HCT116 (cell line): ENCODE results near the gene TBX5. TPM values are rescaled to one million over a fixed set of nuclear protein-coding genes. Genes with fewer than 3 reads are reported as not detected.

Experiments
- ATAC-seq: fragments of 200-7000 bp; cut with Tn5 transposase; 2 replicates; pipeline ENCODE4 v1.9.1; 2020; ENCODE audit warnings: mild to moderate bottlenecking, moderate library complexity
- BruUV-seq: library from RNA; stranded (reverse); fragments of 400-500 nt; replicated peaks from 2 replicates; lab custom pipeline; 2021; lab: Mats Ljungman, UMichigan
- CTCF ChIA-PET: fragments of 300-600 bp; sonication (Branson Sonifier 250); formaldehyde crosslinking; loops from one replicate; lab custom pipeline; 2021; ENCODE audit warnings: antibody characterized with exemption; lab: Charles Lee
- POLR2A ChIA-PET: fragments of 300-600, 350-600 bp; sonication (Branson Sonifier 250); formaldehyde crosslinking; loops from one replicate; lab custom pipeline; 2021; ENCODE audit warnings: antibody characterized with exemption; lab: Charles Lee
- RAD21 ChIA-PET, 2 experiments: fragments of 300-600 bp; sonication (Branson Sonifier 250); formaldehyde crosslinking; loops; one replicate each; lab custom pipeline; 2023; ENCODE audit warnings: low total read pairs in 2 of 2; ENCODE audit not compliant: uncharacterized antibody in 2 of 2, unreplicated experiment in 2 of 2, low non-redundant PET in 1 of 2; lab: Charles Lee
- DNase-seq: peaks from one replicate; pipeline ENCODE4 v3.0.0-alpha.2; 2010; ENCODE audit warnings: low read depth, low spot score
- H2AFZ ChIP-seq: fragments of 200-600 bp; shearing (Covaris generic), sonication (generic); 2 replicates; pipeline ENCODE4 v1.6.1; 2017; ENCODE audit warnings: low read depth, mixed run types, mixed read lengths, antibody characterized with exemption, low read length; ENCODE audit not compliant: poor library complexity, severe bottlenecking
- H3K27ac ChIP-seq: 2 replicates; pipeline ENCODE4 v1.5.1; 2012; ENCODE audit warnings: low read depth, low read length
- H3K27me3 ChIP-seq: fragments of 200-600 bp; sonication (generic); 2 replicates; pipeline ENCODE4 v1.6.1; 2016; ENCODE audit warnings: mixed run types, low read length, mixed read lengths; ENCODE audit not compliant: insufficient read depth
- H3K36me3 ChIP-seq, 2 experiments: fragments of 200-500 bp in 1 of 2; fragments of 200-600 bp in 1 of 2; sonication (Bioruptor generic) in 1 of 2; sonication (generic) in 1 of 2; 2 replicates each; pipeline versions ENCODE4 v1.5.1 to v1.6.1; 2014 to 2016; ENCODE audit warnings: low read length in 2 of 2, inconsistent platforms in 1 of 2, mixed read lengths in 1 of 2, mixed run types in 1 of 2; ENCODE audit not compliant: insufficient read depth in 2 of 2, control insufficient read depth in 1 of 2
- H3K4me1 ChIP-seq, 2 experiments: fragments of 200-600 bp in 1 of 2; sonication (generic) in 1 of 2; 2 replicates each; pipeline versions ENCODE4 v1.5.1 to v1.6.1; 2012 to 2017; ENCODE audit warnings: low read length in 2 of 2, inconsistent platforms in 1 of 2, mild to moderate bottlenecking in 1 of 2, mixed read lengths in 1 of 2, mixed run types in 1 of 2, moderate library complexity in 1 of 2; ENCODE audit not compliant: insufficient read depth in 2 of 2, control insufficient read depth in 1 of 2
- H3K4me2 ChIP-seq: fragments of 200-600 bp; sonication (generic); 2 replicates; pipeline ENCODE4 v1.6.1; 2017; ENCODE audit warnings: mixed run types, low read length, mixed read lengths
- H3K4me3 ChIP-seq, 2 experiments: fragments of 200-600 bp in 1 of 2; sonication (generic) in 1 of 2; replicated peaks in 1 of 2; 2 replicates each; pipeline ENCODE4 v1.5.1; 2011 to 2016; ENCODE audit warnings: low read length in 2 of 2, control low read depth in 1 of 2, low read depth in 1 of 2, mild to moderate bottlenecking in 1 of 2, mixed read lengths in 1 of 2, mixed run types in 1 of 2
- H3K79me2 ChIP-seq: fragments of 200-600 bp; sonication (generic); 2 replicates; pipeline ENCODE4 v1.6.1; 2017; ENCODE audit warnings: mild to moderate bottlenecking, mixed run types, low read length, moderate library complexity, mixed read lengths; ENCODE audit not compliant: insufficient read depth
- H3K9ac ChIP-seq: fragments of 200-600 bp; sonication (generic); 2 replicates; pipeline ENCODE4 v1.6.1; 2016; ENCODE audit warnings: low read length, mixed read lengths
- H3K9me2 ChIP-seq: fragments of 200-600 bp; sonication (generic), shearing (Covaris generic); 2 replicates; pipeline ENCODE4 v1.6.1; 2017; ENCODE audit warnings: mixed run types, mild to moderate bottlenecking, moderate library complexity; ENCODE audit not compliant: insufficient read depth
- H3K9me3 ChIP-seq, 2 experiments: fragments of 200-500 bp in 1 of 2; fragments of 200-600 bp in 1 of 2; sonication (Bioruptor generic) in 1 of 2; sonication (generic) in 1 of 2; 2 replicates each; pipeline ENCODE4 v1.6.1; 2014 to 2017; ENCODE audit warnings: low read length in 2 of 2, mixed read lengths in 2 of 2, inconsistent platforms in 1 of 2, low read depth in 1 of 2, mild to moderate bottlenecking in 1 of 2, mixed run types in 1 of 2, moderate library complexity in 1 of 2; ENCODE audit not compliant: control insufficient read depth in 1 of 2, insufficient read depth in 1 of 2
- H4K20me1 ChIP-seq: fragments of 200-600 bp; sonication (generic), shearing (Covaris generic); 2 replicates; pipeline ENCODE4 v1.6.1; 2017; ENCODE audit warnings: mixed run types, mild to moderate bottlenecking, moderate library complexity; ENCODE audit not compliant: insufficient read depth
- ATF3 ChIP-seq: IDR thresholded peaks from 2 replicates; pipeline ENCODE4 v1.6.1; 2012
- CEBPB ChIP-seq: IDR thresholded peaks from 2 replicates; pipeline ENCODE4 v1.6.1; 2012; ENCODE audit warnings: low read depth
- EGR1 ChIP-seq: IDR thresholded peaks from 2 replicates; pipeline ENCODE4 v1.6.1; 2012; ENCODE audit warnings: low read depth
- ELF1 ChIP-seq: IDR thresholded peaks from 2 replicates; pipeline ENCODE4 v1.6.1; 2012; ENCODE audit warnings: low read depth, borderline replicate concordance
- EZH2 ChIP-seq: fragments of 200-600 bp; sonication (generic); IDR thresholded peaks from 2 replicates; pipeline ENCODE4 v1.6.1; 2017; ENCODE audit warnings: antibody characterized with exemption, mixed run types
- EZH2phosphoT487 ChIP-seq: fragments of 200-600 bp; IDR thresholded peaks from 2 replicates; pipeline ENCODE4 v1.6.1; 2018; ENCODE audit warnings: antibody characterized with exemption, borderline replicate concordance
- FOSL1 ChIP-seq: IDR thresholded peaks from 2 replicates; pipeline ENCODE4 v1.6.1; 2012; ENCODE audit warnings: low read depth
- POLR2AphosphoS5 ChIP-seq: IDR thresholded peaks from 2 replicates; pipeline ENCODE4 v1.6.1; 2011; ENCODE audit warnings: mild to moderate bottlenecking, low read depth, low read length, moderate library complexity
- SRF ChIP-seq: IDR thresholded peaks from 2 replicates; pipeline ENCODE4 v1.6.1; 2012; ENCODE audit warnings: low read depth
- YY1 ChIP-seq: IDR thresholded peaks from 2 replicates; pipeline ENCODE4 v1.6.1; 2011; ENCODE audit warnings: low read length, low read depth, moderate library complexity, mild to moderate bottlenecking; ENCODE audit not compliant: insufficient replicate concordance; ENCODE audit errors: extremely low read depth
- ZBTB33 ChIP-seq: IDR thresholded peaks from 2 replicates; pipeline ENCODE4 v1.6.1; 2011; ENCODE audit warnings: mild to moderate bottlenecking, low read length, moderate library complexity; ENCODE audit not compliant: insufficient replicate concordance; ENCODE audit errors: extremely low read depth
- ZNF274 ChIP-seq: fragments of 200-500 bp; sonication (Bioruptor generic); IDR thresholded peaks from 2 replicates; pipeline ENCODE4 v1.6.1; 2014; ENCODE audit warnings: mild to moderate bottlenecking, low read depth, low read length, inconsistent platforms
- intact Hi-C: fragments of 100-400 bp; cut with micrococcal nuclease; formaldehyde crosslinking; loops from 2 replicates; pipeline ENCODE4 v1.10.0; 2022
- total RNA-seq: library from RNA; stranded (reverse); gene quantifications from one replicate; pipeline ENCODE4 v1.2.1, GENCODE V29; 2021; ENCODE audit not compliant: unreplicated experiment

TBX5 gene
- total RNA-seq, 1 experiment from 2014 or later: 0.10 TPM

DNA sequence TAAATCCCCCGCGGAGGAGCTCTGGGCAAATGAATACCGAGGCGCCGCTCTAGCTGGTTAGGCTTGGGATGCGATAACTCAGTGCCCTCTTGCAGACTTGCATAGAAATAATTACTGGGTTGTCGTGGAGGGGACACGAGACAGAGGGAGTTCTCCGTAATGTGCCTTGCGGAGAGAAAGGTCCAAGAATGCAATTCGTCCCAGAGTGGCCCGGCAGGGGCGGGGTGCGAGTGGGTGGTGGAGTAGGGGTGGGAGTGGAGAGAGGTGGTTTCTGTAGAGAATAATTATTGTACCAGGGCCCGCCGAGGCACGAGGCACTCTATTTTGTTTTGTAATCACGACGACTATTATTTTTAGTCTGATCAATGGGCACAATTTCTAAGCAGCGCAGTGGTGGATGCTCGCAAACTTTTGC is 2.5 kb upstream of the TBX5 start:
- Histone ChIP-seq H3K36me3 (no peaks in the 10 kb centered on the region), H3K4me1 (no peaks in the 10 kb centered on the region), H3K4me2 (no peak overlapping the region), H3K27me3 (0 out of 2 replicates have a peak, but pooled peaks cover 4% of the 10 kb centered on the region), H3K9ac (no peak overlapping the region), H3K9me3 (no peaks in the 10 kb centered on the region), H3K4me3 (no peak overlapping the region), H3K79me2 (no peaks in the 10 kb centered on the region), H3K27ac (no peak overlapping the region), H2AFZ (no peak overlapping the region), H3K9me2 (no peaks in the 10 kb centered on the region), H4K20me1 (no peaks in the 10 kb centered on the region)
- BruUV-seq: no TSS peak
- ChIA-PET CTCF (no interaction called here), RAD21 (no interaction called here), POLR2A (no interaction called here)
- DNase-seq: no peak
- TF ChIP-seq ZBTB33 (no peak), SRF (no peak), ZNF274 (no peak), YY1 (no peak), ELF1 (no peak), EGR1 (no peak), EZH2phosphoT487 (no peak), CEBPB (no peak), FOSL1 (no peak), ATF3 (no peak), EZH2 (no peak), POLR2AphosphoS5 (no peak)
- ATAC-seq: no peak
- intact Hi-C loops: no loop called here
